ENCODE results near the gene PARL. TPM values are rescaled to one million over a fixed set of nuclear protein-coding genes. Genes with fewer than 3 reads are reported as not detected.
"Not testable (repeated sequence)": the region's sequence is repeated elsewhere in the genome, so short reads cannot be mapped to it uniquely, and the experiment has no call there.

PARL gene
- total RNA-seq, 4 donors from 2014 or later: 47.6 to 66.6 (median 55.7) TPM

DNA sequence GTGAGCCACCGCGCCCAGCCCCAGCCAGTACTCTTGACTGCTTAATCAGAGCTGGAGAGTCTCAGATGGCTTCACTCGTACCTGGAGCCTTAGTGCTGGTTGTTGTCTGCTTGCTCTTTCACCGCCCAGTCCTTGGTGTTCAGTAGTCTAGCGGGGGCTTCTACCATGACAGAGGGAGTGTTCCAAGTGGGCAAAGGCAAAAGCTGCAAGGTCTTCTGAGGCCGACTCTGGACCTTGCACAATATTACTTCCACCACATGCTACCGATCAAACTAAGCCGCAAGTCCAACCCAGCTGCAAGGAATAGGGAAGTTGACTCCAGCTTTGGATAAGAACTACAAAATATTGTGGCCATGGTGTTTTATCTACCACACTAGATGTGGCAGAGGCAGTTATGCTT lies 6.6 kb downstream of the PARL start:
- Histone ChIP-seq H3K36me3 (peaks cover 0 to 16% (median 0%) of the 10 kb centered on the region in 3 donors), H3K4me1 (peaks cover 0 to 43% (median 7%) of the 10 kb centered on the region in 4 donors), H3K27ac (no peak overlapping the region), H3K27me3 (no peaks in the 10 kb centered on the region), H3K4me3 (no peak overlapping the region), H3K9me3 (no peaks in the 10 kb centered on the region)
- DNase-seq (ENCODE audit: low spot score in 2 of 2): peak in 1 of 2 donors; percentile 28
- TF ChIP-seq, protein P1, sequence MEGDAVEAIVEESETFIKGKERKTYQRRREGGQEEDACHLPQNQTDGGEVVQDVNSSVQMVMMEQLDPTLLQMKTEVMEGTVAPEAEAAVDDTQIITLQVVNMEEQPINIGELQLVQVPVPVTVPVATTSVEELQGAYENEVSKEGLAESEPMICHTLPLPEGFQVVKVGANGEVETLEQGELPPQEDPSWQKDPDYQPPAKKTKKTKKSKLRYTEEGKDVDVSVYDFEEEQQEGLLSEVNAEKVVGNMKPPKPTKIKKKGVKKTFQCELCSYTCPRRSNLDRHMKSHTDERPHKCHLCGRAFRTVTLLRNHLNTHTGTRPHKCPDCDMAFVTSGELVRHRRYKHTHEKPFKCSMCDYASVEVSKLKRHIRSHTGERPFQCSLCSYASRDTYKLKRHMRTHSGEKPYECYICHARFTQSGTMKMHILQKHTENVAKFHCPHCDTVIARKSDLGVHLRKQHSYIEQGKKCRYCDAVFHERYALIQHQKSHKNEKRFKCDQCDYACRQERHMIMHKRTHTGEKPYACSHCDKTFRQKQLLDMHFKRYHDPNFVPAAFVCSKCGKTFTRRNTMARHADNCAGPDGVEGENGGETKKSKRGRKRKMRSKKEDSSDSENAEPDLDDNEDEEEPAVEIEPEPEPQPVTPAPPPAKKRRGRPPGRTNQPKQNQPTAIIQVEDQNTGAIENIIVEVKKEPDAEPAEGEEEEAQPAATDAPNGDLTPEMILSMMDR (IDR thresholded peaks at IDR 0.05): no peak
- TF ChIP-seq EP300 (IDR thresholded peaks at IDR 0.05) (peak in 1 of 2 donors; percentile 44), POLR2A (IDR thresholded peaks at IDR 0.05) (no peak)
- 78 to 91% methylated on average over 8 of the region's 8 CpGs for WGBS, 2 donors

GRCh38 chr3:183877227-183877626 lies 7.5 kb downstream of the PARL start:
- Histone ChIP-seq H3K36me3 (peaks cover 0 to 16% (median 0%) of the 10 kb centered on the region in 3 donors), H3K4me1 (peaks cover 0 to 39% (median 3%) of the 10 kb centered on the region in 4 donors)
- not testable (repeated sequence) for H3K27ac ChIP-seq; H3K9me3 ChIP-seq; H3K27me3 ChIP-seq; H3K4me3 ChIP-seq; DNase-seq (ENCODE audit: low spot score in 2 of 2)
- 84 to 85% methylated on average over 5 of the region's 5 CpGs for WGBS, 2 donors

GRCh38 chr3:183875411-183875810 lies 9.3 kb downstream of the PARL start:
- DNase-seq (ENCODE audit: low spot score in 2 of 2): no peak
- H3K9me3 ChIP-seq: no peaks in the 10 kb centered on the region
- H3K27me3 ChIP-seq: no peaks in the 10 kb centered on the region
- TF ChIP-seq, protein P1 (IDR thresholded peaks at IDR 0.05): no peak
- TF ChIP-seq EP300 (IDR thresholded peaks at IDR 0.05) (no peak), POLR2A (IDR thresholded peaks at IDR 0.05) (no peak)
- H3K4me3 ChIP-seq: no peak overlapping the region
- peaks cover 0 to 36% (median 3%) of the 10 kb centered on the region in 4 donors for H3K4me1 ChIP-seq
- H3K36me3 ChIP-seq: peaks cover 0 to 16% (median 0%) of the 10 kb centered on the region in 3 donors
- H3K27ac ChIP-seq: no peak overlapping the region

DNA sequence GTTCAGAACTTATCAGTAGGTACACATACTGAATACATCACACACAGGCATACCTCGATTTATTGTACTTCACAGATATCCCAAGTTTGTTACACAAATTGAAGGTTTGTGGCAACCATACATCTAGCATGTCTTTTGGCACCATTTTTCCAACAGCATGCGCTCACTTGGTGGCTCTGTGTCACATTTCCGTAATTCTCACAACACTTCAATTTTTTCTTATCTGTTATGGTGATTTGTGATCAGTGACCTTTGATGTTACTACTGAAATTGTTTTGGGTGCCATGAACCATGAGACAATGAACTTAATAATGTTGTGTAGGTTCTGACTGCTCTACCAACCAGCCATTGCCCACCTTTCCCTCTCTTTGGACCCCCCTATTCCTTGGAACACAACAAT lies 10.8 kb downstream of the PARL start:
- H3K27me3 ChIP-seq: no peaks in the 10 kb centered on the region
- TF ChIP-seq EP300 (IDR thresholded peaks at IDR 0.05): no peak
- no peak for TF ChIP-seq POLR2A (IDR thresholded peaks at IDR 0.05)
- WGBS, 2 donors: 96% methylated on average over 3 of the region's 3 CpGs

DNA sequence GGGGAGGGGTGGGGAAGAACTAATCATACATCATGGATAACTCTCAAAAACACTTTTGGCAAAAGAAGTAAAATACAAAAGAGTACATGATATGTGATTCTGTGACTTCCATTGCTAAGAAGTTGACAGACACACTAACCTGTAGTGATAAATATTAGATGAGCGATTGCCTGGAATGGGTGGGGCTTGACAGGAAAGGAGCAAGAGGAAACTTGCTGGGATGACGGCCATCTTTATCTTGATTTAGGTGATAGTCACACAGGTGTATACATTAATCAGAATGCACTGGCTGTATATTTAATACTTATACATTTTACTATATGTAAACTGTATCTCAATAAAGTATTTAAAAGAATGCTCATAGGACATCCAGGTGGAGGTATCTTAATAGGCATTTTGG lies 13.1 kb downstream of the PARL start:
- H3K36me3 ChIP-seq: peaks cover 0 to 16% (median 7%) of the 10 kb centered on the region in 3 donors
- H3K27ac ChIP-seq: no peak overlapping the region
- DNase-seq (ENCODE audit: low spot score in 2 of 2): no peak
- 85 to 86% methylated on average over 2 of the region's 2 CpGs for WGBS, 2 donors
- TF ChIP-seq, protein P1 (IDR thresholded peaks at IDR 0.05): no peak
- TF ChIP-seq EP300 (IDR thresholded peaks at IDR 0.05): no peak
- no peak for TF ChIP-seq POLR2A (IDR thresholded peaks at IDR 0.05)
- H3K9me3 ChIP-seq: no peaks in the 10 kb centered on the region
- H3K4me1 ChIP-seq: peaks cover 0 to 31% (median 3%) of the 10 kb centered on the region in 4 donors
- no peaks in the 10 kb centered on the region for H3K27me3 ChIP-seq
- H3K4me3 ChIP-seq: no peak overlapping the region

More for the DNA sequence above, 10.8 kb downstream of the PARL start:
- DNase-seq (ENCODE audit: low spot score in 2 of 2): no peak
- H3K4me1 ChIP-seq: peaks cover 0 to 33% (median 3%) of the 10 kb centered on the region in 4 donors
- H3K4me3 ChIP-seq: no peak overlapping the region
- peaks cover 0 to 16% (median 0%) of the 10 kb centered on the region in 3 donors for H3K36me3 ChIP-seq
- H3K27ac ChIP-seq: no peak overlapping the region
- H3K9me3 ChIP-seq: no peaks in the 10 kb centered on the region

DNA sequence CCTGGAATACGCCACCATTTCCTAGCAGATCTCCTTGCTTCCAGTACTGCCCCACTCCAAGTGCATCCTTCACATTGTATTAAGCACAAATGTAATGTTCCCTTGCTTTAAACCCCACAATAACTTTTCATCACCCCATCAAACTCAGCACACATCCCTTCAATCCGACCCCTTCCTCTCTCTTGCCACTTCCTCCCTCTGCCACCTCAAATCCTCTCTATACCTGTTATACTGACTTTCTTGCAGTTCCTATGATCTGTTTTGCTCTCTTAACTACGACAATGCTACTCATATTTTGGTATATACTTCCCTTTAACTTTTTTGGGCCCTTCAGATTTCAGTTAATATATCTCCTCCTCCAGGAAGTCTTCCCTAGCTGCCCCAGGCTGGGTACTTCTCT lies 14.1 kb downstream of the PARL start:
- no peak overlapping the region for H3K27ac ChIP-seq
- TF ChIP-seq EP300 (IDR thresholded peaks at IDR 0.05): no peak
- no peak for TF ChIP-seq POLR2A (IDR thresholded peaks at IDR 0.05)
- TF ChIP-seq, protein P1 (IDR thresholded peaks at IDR 0.05): no peak
- DNase-seq (ENCODE audit: low spot score in 2 of 2): no peak
- peaks cover 0 to 25% (median 14%) of the 10 kb centered on the region in 3 donors for H3K36me3 ChIP-seq
- H3K4me3 ChIP-seq: no peak overlapping the region
- H3K9me3 ChIP-seq: no peaks in the 10 kb centered on the region
- WGBS, 2 donors: 87 to 93% methylated on average over 3 of the region's 3 CpGs
- no peaks in the 10 kb centered on the region for H3K27me3 ChIP-seq
- H3K4me1 ChIP-seq: peaks cover 0 to 26% (median 0%) of the 10 kb centered on the region in 4 donors

All from tibial nerve (tissue), 4 donors.